Panc1 (cell line): ENCODE data around the gene TRIM36. TPM values are rescaled to one million over a fixed set of nuclear protein-coding genes. Genes with fewer than 3 reads are reported as not detected.

Experiments used
- ATAC-seq: fragments of 200-7000 bp; cut with Tn5 transposase; 2 replicates; pipeline ENCODE4 v1.9.1; 2020; ENCODE audit warnings: mild to moderate bottlenecking, moderate library complexity
- BruUV-seq: library from RNA; stranded (reverse); fragments of 400-500 nt; replicated peaks from 2 replicates; lab custom pipeline; 2021; lab: Mats Ljungman, UMichigan
- CTCF ChIA-PET: fragments of 300-600 bp; sonication (Branson Sonifier 250); formaldehyde crosslinking; loops from one replicate; lab custom pipeline; 2022; ENCODE audit warnings: antibody characterized with exemption; lab: Charles Lee
- POLR2A ChIA-PET: fragments of 300-600 bp; sonication (Branson Sonifier 250); formaldehyde crosslinking; loops from one replicate; lab custom pipeline; 2022; ENCODE audit warnings: antibody characterized with exemption; lab: Charles Lee
- DNase-seq: peaks from one replicate; pipeline ENCODE4 v3.0.0-alpha.2; 2010; ENCODE audit warnings: low read depth, low spot score
- H3K27ac ChIP-seq: 2 replicates; pipeline ENCODE4 v1.5.1; 2011; ENCODE audit warnings: mild to moderate bottlenecking, low read length, inconsistent platforms
- H3K27me3 ChIP-seq: fragments of 200-500 bp; sonication (Bioruptor generic); 2 replicates; pipeline ENCODE4 v1.6.0; 2014; ENCODE audit warnings: low read length, inconsistent platforms; ENCODE audit not compliant: control insufficient read depth, insufficient read depth
- H3K36me3 ChIP-seq: fragments of 200-500 bp; sonication (Bioruptor generic); 2 replicates; pipeline ENCODE4 v1.5.1; 2014; ENCODE audit warnings: inconsistent platforms, mild to moderate bottlenecking, low read length, moderate library complexity; ENCODE audit not compliant: control insufficient read depth, insufficient read depth
- H3K4me1 ChIP-seq: 2 replicates; pipeline ENCODE4 v1.5.1; 2011; ENCODE audit warnings: inconsistent platforms, mild to moderate bottlenecking, low read length, moderate library complexity; ENCODE audit not compliant: control insufficient read depth, insufficient read depth
- H3K4me3 ChIP-seq, 2 experiments: 2 replicates each; pipeline ENCODE4 v1.5.1; 2011 to 2012; ENCODE audit warnings: low read depth in 2 of 2, low read length in 2 of 2, mild to moderate bottlenecking in 2 of 2, inconsistent platforms in 1 of 2, moderate library complexity in 1 of 2
- H3K9me3 ChIP-seq: fragments of 200-500 bp; sonication (Bioruptor generic); 2 replicates; pipeline ENCODE4 v1.5.1; 2014; ENCODE audit warnings: low read depth, mild to moderate bottlenecking, inconsistent platforms, low read length, moderate library complexity; ENCODE audit not compliant: control insufficient read depth, insufficient read depth
- POLR2AphosphoS5 ChIP-seq: IDR thresholded peaks from 2 replicates; pipeline ENCODE4 v1.6.1; 2012; ENCODE audit warnings: mild to moderate bottlenecking, low read depth, low read length, moderate library complexity
- SIN3A ChIP-seq: IDR thresholded peaks from 2 replicates; pipeline ENCODE4 v1.6.1; 2012; ENCODE audit warnings: low read depth, mild to moderate bottlenecking, low read length, moderate library complexity, borderline replicate concordance; ENCODE audit not compliant: insufficient read depth
- TCF7L2 ChIP-seq: IDR thresholded peaks from 2 replicates; pipeline ENCODE4 v1.6.1; 2011; ENCODE audit warnings: mild to moderate bottlenecking, low read depth, low read length, inconsistent platforms
- in situ Hi-C: cut with HindIII; loops from 2 replicates; pipeline ENCODE4 v1.10.0; 2016; ENCODE audit warnings: low sequenced_read_pairs, low pct_unique_long_range_greater_than_20kb
- intact Hi-C: fragments of 100-400 bp; cut with micrococcal nuclease; formaldehyde crosslinking; loops from one replicate; pipeline ENCODE4 v1.10.0; 2022; ENCODE audit not compliant: unreplicated experiment
- total RNA-seq: library from RNA; stranded (reverse); gene quantifications from one replicate; pipeline ENCODE4 v1.2.1, GENCODE V29; 2021; ENCODE audit not compliant: unreplicated experiment
- TF ChIP-seq, protein P1 (sequence below), 2 experiments: IDR thresholded peaks; 2 replicates each; pipeline ENCODE4 v1.6.1; 2011 to 2012; ENCODE audit warnings: low read depth in 2 of 2, control low read depth in 1 of 2, low read length in 1 of 2, mild to moderate bottlenecking in 1 of 2, moderate library complexity in 1 of 2; ENCODE audit not compliant: insufficient read depth in 1 of 2
- TF ChIP-seq, protein P2 (sequence below): fragments of 450-650 bp; IDR thresholded peaks from 2 replicates; pipeline ENCODE4 v1.5.1; 2017; ENCODE audit warnings: mild to moderate bottlenecking

Gene TRIM36
- total RNA-seq, 1 experiment from 2014 or later = 1.6 TPM

DNA sequence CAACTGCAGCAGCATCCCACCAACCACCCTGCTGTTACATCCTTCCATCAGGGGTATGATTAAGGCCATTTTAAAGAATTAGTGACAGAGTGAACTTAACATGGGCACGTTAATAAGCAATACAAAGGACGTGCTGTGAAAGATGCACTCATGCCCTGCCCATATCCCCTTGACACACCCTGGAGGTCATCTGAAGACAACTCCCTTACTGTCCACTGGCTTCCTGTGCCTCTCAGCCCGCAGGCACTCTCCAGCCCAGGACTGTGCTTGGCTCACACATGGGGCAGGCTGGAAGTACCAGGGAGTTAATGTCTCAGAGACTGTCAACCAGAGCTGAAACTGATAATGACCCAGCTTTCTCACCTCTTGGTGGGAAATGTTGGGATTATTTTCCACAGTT, 81.8 kb downstream of the TRIM36 start:
- H3K4me3 ChIP-seq = no peak overlapping the region
- TF ChIP-seq POLR2AphosphoS5 (no peak), SIN3A (no peak), TCF7L2 (no peak)
- TF ChIP-seq, protein P1, sequence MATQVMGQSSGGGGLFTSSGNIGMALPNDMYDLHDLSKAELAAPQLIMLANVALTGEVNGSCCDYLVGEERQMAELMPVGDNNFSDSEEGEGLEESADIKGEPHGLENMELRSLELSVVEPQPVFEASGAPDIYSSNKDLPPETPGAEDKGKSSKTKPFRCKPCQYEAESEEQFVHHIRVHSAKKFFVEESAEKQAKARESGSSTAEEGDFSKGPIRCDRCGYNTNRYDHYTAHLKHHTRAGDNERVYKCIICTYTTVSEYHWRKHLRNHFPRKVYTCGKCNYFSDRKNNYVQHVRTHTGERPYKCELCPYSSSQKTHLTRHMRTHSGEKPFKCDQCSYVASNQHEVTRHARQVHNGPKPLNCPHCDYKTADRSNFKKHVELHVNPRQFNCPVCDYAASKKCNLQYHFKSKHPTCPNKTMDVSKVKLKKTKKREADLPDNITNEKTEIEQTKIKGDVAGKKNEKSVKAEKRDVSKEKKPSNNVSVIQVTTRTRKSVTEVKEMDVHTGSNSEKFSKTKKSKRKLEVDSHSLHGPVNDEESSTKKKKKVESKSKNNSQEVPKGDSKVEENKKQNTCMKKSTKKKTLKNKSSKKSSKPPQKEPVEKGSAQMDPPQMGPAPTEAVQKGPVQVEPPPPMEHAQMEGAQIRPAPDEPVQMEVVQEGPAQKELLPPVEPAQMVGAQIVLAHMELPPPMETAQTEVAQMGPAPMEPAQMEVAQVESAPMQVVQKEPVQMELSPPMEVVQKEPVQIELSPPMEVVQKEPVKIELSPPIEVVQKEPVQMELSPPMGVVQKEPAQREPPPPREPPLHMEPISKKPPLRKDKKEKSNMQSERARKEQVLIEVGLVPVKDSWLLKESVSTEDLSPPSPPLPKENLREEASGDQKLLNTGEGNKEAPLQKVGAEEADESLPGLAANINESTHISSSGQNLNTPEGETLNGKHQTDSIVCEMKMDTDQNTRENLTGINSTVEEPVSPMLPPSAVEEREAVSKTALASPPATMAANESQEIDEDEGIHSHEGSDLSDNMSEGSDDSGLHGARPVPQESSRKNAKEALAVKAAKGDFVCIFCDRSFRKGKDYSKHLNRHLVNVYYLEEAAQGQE (IDR thresholded peaks at IDR 0.05; ENCODE audit: insufficient read depth in 1 of 2, low read depth in 2 of 2, low read length in 1 of 2) = no peak
- TF ChIP-seq, protein P2, sequence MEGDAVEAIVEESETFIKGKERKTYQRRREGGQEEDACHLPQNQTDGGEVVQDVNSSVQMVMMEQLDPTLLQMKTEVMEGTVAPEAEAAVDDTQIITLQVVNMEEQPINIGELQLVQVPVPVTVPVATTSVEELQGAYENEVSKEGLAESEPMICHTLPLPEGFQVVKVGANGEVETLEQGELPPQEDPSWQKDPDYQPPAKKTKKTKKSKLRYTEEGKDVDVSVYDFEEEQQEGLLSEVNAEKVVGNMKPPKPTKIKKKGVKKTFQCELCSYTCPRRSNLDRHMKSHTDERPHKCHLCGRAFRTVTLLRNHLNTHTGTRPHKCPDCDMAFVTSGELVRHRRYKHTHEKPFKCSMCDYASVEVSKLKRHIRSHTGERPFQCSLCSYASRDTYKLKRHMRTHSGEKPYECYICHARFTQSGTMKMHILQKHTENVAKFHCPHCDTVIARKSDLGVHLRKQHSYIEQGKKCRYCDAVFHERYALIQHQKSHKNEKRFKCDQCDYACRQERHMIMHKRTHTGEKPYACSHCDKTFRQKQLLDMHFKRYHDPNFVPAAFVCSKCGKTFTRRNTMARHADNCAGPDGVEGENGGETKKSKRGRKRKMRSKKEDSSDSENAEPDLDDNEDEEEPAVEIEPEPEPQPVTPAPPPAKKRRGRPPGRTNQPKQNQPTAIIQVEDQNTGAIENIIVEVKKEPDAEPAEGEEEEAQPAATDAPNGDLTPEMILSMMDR = no peak
- POLR2A ChIA-PET = no interaction called here
- peaks cover 7% of the 10 kb centered on the region for H3K27me3 ChIP-seq
- no peak for ATAC-seq
- no peaks in the 10 kb centered on the region for H3K36me3 ChIP-seq
- no peak overlapping the region for H3K27ac ChIP-seq
- no peak for DNase-seq
- no peaks in the 10 kb centered on the region for H3K9me3 ChIP-seq
- in situ Hi-C loops (no loop called here), intact Hi-C loops (no loop called here)
- H3K4me1 ChIP-seq = no peaks in the 10 kb centered on the region
- CTCF ChIA-PET = no interaction called here
- BruUV-seq = no TSS peak

DNA sequence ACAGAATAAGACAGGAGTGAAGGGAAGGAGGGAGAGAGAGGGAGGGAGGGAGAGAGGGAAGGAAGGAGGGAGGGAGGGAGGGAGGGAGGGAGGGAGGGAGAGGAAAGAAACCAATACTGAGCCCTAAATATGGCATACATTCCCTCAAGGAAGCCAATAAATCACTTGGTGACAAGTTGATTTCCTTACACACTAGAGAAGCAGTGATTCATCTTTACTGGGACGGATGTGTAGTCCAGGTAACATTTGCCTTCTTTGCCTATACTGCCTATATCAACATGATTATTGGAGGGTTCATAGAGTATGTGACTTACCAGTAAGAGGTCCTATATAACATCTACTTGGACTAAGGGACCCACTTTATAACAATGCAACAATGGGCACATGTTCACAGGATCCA, 83.2 kb downstream of the TRIM36 start:
- in situ Hi-C loops (no loop called here), intact Hi-C loops (no loop called here)
- ChIA-PET CTCF (no interaction called here), POLR2A (no interaction called here)
- H3K4me3 ChIP-seq = no peak overlapping the region
- no peaks in the 10 kb centered on the region for H3K9me3 ChIP-seq
- DNase-seq (no peak), ATAC-seq (no peak)
- TF ChIP-seq SIN3A (no peak), TCF7L2 (no peak), POLR2AphosphoS5 (no peak)
- TF ChIP-seq, protein P2 = no peak
- TF ChIP-seq, protein P1 (IDR thresholded peaks at IDR 0.05; ENCODE audit: insufficient read depth in 1 of 2, low read depth in 2 of 2, low read length in 1 of 2) = no peak
- H3K27ac ChIP-seq = no peak overlapping the region
- H3K36me3 ChIP-seq = no peaks in the 10 kb centered on the region
- no TSS peak for BruUV-seq
- H3K27me3 ChIP-seq = peaks cover 7% of the 10 kb centered on the region
- H3K4me1 ChIP-seq = no peaks in the 10 kb centered on the region
